ENCODE data around the gene HERC5. TPM values are rescaled to one million over a fixed set of nuclear protein-coding genes. Genes with fewer than 3 reads are reported as not detected.
A peak's percentile ranks its signal among the peaks of the same experiment; 100 is the strongest.

HERC5 gene
- total RNA-seq, 1 donor from 2014 or later = 4.9 TPM

- DNase-seq (ENCODE audit: low read depth) = no peak
These were observed 60.9 kb downstream of the HERC5 start for GRCh38 chr4:88517825-88518224.

- DNase-seq (ENCODE audit: low read depth) = no peak
These were observed 62.0 kb downstream of the HERC5 start for GRCh38 chr4:88518911-88519310.

DNA sequence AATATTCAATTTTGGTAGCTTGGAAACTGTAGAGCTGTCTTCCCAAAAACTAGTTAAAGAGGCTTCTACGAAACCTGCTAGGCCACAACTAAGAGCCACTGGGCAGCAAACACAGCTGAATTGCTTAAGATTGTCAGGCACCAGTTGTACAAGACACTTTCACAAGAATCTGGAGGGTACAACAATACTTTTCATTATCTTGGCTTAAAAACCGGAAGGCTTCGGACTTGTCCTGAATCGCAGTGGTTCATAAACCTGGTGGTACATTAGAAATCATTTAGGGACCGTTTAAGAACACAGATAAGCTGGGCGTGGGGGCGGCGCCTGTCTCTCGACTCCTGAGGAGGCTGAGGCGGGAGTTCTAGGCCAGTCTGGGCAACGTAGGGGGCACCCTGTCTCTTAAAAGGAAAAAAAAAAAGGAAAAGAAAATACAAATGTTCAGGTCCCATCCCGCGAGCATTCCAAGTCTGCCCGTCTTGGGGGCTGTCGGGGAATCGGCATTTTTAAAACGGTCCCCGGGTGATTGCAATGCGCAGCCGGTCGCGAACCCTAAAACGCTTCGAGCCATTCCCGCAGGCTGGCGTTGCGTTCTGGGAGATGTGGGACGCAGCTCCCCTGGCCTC, 65.9 kb downstream of the HERC5 start:
- DNase-seq (ENCODE audit: low read depth) = peak; percentile 51

DNA sequence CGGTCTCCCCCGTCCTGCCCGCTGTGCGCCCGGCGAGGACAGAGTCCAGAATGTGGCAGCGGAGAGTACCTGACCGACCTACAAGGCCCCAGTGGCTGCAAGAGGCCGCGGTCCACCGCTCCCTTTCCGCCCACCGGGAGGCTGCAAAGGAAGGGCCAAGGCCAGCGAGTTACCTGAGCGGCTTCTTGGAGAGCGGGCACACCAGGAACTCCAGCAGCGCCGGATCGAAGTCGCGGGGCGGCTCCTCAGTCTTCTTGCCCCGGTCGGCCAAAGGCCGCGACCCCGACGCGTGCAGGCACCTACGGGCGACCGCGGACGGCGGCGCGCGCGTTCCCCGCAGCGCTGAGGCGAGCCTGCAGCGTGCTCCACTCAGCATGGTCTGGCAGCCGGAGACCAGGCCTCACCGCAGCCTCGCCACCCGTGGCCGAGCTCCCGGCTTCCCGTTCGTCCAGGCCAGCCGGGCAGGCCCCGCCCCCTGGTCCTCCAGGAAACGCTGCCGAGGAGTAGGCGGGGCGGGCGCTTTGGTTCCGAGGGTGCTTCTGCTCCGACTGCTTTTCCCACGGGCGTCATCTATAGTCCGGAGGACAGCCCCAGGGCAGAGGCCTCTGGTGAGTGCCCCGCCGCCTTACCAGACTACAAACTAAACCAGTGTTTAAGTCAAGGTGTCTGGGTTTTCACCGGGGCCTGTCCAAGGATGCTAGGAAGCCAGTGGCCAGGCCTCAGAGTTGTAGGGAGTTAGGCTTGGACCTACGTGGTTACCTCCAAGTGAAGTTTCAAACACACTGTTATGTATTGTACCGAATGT, 66.6 kb downstream of the HERC5 start, which contains the start of gene PYURF:
PYURF (minus strand) TSS at position 452 of the 805 bp plus-strand sequence; CDS start at position 376, 76 bp downstream.
- peak; percentile 97 for DNase-seq (ENCODE audit: low read depth)

DNA sequence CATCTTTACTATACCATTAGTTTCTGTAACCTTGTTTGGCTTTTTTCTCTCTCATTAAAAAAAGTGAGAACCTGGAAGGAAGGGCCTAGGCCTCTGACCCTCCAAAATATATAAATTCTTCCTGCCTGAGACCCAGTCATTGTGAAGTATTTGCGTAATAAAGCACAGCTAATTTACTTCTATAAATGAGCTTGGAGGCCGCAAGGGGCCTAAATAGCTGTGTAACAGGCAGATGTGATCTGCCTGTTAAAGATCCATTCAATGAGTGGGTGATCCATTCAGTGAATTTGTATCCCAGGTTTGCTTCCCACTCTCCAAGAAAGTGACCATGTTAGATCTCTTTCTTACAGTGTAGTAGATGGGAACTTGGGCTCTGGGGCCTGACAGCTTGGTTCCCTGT, 67.3 kb downstream of the HERC5 start:
- no peak for DNase-seq (ENCODE audit: low read depth)

- peak; percentile 29 for DNase-seq (ENCODE audit: low read depth)
These were observed 69.4 kb downstream of the HERC5 start for GRCh38 chr4:88526221-88526815.

- DNase-seq (ENCODE audit: low read depth) = no peak
These were observed 70.9 kb downstream of the HERC5 start for GRCh38 chr4:88527787-88528186.

GRCh38 chr4:88528861-88529260, 71.9 kb downstream of the HERC5 start:
- DNase-seq (ENCODE audit: low read depth) = peak; percentile 22

GRCh38 chr4:88531549-88531948, 74.6 kb downstream of the HERC5 start:
- peak; percentile 22 for DNase-seq (ENCODE audit: low read depth)

DNA sequence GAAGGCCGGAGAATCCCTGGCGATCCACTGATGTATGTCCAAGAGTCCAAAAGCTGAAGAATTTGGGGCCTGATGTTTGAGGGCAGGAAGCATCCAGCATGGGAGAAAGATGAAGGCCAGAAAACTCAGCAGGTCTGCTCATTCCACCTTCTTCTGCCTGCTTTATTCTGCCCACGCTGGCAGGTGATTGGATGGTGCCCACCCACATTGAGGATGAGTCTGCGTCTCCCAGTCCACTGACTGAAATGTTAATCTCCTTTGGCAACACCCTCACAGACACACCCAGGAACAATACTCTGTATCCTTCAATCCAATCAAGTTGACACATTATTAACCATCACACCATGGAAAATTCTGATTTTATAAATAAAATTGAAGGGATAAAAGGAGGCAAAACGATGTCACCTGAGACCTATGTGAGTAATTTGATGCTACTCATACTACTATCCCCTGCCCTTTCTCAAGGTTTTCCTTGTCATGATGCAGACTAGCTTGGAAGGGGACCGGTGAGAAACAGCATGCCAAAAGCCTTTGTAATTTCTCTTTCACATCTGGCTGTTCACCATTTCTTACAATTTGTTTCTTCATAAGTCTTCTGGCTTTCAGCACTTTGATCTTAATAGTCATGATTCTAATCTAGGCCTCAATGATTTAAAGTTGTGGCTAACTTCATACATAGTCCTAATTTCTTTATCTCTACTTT, 76.3 kb downstream of the HERC5 start:
- no peak for DNase-seq (ENCODE audit: low read depth)

- peak; percentile 18 for DNase-seq (ENCODE audit: low read depth)
These were observed 77.2 kb downstream of the HERC5 start for GRCh38 chr4:88533937-88534750.

DNA sequence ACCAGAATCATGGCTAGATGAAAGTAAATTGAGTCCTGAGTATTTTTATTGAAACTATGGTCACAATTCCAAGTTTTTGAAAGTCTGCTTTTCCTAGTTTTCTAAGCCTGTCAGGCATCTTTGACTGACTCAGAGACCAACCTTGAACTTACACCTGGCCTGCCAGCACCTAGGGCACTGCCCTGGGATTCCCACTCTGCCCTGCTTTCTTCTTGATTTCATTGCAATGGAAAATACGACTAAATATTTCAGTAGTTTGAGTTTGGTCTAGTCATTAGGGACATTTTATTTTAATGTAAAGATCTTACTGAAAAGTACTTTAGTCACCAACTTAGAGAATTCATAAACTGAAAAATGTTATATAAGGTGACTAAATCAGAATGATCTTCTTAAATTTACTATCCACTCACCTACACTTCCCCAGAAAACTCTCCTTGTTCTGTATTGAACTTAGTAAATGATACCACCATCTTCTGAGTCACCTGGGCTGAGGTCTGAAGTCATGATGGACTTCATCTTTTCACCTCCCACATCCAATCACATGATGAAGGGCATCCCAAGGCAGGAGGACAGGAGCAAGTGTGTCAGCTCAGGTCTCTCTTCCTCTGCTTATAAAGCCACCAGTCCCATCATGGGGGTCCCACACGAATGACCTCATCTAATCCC, 78.3 kb downstream of the HERC5 start:
- DNase-seq (ENCODE audit: low read depth) = no peak

- no peak for DNase-seq (ENCODE audit: low read depth)
These were observed 80.8 kb downstream of the HERC5 start for GRCh38 chr4:88537709-88538108.

DNA sequence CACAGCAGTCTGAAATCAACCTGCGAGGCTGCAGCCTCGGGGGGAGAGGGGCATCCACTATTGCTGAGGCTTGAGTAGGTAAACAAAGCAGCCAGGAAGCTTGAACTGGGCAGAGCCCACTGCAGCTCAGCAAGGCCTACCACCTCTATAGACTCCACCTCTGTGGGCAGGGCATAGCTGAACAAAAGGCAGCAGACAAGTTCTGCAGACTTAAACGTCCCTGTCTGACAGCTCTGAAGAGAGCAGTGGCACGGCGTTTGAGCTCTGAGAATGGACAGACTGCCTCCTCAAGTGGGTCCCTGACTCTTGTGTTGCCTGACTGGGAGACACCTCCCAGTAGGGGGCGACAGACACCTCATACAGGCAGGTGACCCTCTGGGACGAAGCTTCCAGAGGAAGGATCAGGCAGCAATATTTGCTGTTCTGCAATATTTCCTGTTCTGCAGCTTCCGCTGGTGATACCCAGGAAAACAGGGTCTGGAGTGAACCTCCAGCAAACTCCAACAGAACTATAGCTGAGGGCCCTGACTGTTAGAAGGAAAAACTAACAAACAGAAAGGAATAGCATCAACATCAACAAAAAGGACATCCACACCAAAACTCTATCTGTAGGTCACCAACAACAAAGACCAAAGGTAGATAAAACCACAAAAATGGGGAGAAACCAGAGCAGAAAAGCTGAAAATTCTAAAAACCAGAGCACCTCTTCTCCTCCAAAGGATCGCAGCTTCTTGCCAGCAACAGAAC, 82.6 kb downstream of the HERC5 start:
- DNase-seq (ENCODE audit: low read depth) = peak; percentile 56

- DNase-seq (ENCODE audit: low read depth) = no peak
These were observed 92.9 kb downstream of the HERC5 start for GRCh38 chr4:88549815-88550214.
